GM04503 (cell line): ENCODE results near the gene TMEM45B.
"Not testable (repeated sequence)": the region's sequence is repeated elsewhere in the genome, so short reads cannot be mapped to it uniquely, and the experiment has no call there.

Experiments
- DNase-seq: peaks from one replicate; pipeline ENCODE4 v3.0.0-alpha.2; 2012; ENCODE audit warnings: low read depth

Gene TMEM45B

DNA sequence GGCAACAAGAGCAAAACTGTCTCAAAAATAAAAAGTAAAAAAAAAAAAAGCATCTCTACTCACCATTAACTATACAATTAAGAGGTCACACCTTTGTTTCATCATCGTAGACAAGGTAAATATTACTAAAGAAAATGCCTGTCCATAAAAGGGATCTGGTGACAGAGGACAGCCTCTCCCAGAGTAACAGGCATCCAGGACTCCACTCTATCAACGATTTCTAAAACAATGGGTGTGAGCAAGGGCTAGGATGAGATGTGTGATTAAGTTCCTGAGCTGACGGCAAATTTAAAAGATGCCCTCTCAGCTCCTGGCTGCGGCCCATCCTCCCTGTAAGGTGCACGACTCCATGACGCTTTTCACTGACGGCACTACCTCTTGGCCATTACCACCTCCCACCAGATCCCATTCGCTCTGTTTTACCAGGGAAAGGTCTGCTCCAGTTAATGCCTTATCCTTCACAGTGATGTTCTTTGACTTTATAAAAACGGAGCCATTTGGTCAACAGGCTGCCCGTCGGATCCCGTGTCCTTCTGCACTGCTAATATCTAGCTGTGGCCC lies 2.3 kb upstream of the TMEM45B start:
- no peak for DNase-seq

DNA sequence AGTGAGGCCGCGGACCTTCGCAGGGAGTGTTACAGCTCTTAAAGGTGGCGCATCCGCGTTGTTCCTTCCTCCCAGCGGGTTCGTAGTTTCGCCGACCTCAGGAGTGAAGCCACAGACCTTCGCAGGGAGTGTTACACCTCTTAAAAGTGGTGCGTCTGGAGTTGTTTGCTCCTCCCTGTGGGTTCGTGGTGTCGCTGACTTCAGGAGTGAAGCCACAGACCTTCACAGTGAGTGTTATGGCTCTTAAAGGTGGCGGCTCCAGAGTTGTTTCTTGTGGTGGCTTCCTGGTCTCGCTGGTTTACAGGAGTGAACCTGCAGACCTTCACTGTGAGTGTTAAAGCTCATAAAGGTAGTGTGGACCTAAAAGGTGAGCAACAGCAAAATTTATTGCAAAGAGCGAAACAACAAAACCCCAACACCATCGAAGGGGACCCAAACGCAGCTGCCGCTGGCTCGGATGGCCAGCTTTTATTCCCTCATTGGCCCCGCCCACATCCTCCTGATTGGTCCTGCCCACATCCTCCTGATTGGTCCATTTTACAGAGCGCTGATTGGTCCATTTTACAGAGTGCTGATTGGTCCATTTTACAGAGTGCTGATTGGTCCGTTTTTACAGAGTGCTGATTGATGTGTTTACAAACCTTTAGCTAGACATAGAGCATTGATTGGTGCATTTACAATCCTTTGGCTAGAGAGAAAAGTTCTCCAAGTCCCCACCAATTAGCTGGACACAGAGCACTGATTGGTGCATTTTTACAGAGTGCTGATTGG lies 1.2 kb upstream of the TMEM45B start:
- no peak for DNase-seq

DNA sequence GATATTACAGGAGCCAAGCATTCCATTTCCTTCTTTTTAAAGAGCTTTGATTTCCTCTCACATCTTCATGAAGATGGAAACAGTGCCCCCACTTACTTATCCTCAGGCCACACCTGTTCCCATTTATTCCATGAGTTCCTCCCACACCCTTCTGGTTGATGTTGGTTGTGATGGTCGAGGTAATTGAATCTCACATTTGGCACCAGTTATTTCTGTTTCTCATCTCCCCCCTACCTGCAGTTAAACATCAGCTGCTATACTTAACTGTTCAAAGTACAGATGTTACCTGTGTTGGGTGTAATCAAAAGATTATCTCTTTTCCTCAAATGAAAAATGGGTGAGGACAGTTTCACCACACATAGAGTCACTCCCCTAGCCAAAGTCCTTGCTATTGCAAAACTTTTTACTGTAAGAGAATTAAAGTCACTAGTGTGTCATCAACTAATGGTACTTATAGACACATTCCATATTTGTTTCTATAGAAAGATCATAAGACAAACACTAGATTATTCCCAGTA lies 1.9 kb downstream of the TMEM45B start:
- no peak for DNase-seq

DNA sequence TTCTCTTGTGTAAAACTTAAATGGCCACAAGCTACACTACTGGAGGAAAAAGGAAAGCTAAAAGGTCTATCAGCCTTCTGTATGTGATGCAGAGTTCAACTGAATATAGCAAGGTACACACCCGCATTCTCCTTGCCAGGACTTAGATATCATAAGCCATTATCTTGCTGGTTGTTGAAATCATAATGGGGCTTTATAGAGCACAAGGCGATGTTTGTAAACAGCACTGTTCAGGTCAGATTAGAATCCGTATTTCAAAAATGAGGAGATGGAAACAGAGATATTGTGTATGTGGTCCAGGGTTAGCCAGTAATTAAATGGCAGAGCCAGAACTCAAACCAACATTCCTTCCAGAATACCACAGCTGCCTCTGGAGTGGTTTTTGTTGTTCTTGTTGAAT lies 2.6 kb downstream of the TMEM45B start:
- DNase-seq, result not testable (repeated sequence)

DNA sequence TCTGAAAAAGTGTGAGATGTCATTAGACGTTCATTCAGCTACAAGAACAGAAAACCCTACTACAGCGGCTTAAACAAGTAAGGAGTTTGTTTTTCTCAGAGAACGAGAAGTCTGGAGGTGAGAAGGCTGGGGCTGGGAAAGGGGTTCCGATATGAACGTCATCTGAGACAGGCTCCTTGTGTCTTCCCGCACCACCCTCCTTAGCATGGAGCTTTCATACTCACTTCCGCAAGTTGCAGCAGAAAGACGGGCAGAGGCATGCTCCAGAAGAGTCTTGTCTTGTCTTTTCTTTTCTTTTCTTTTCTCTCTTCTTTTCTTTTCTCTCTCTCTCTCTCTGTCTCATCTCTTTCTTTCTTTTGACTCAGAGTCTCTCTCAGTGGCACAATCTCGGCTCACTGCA lies 3.6 kb downstream of the TMEM45B start:
- no peak for DNase-seq

DNA sequence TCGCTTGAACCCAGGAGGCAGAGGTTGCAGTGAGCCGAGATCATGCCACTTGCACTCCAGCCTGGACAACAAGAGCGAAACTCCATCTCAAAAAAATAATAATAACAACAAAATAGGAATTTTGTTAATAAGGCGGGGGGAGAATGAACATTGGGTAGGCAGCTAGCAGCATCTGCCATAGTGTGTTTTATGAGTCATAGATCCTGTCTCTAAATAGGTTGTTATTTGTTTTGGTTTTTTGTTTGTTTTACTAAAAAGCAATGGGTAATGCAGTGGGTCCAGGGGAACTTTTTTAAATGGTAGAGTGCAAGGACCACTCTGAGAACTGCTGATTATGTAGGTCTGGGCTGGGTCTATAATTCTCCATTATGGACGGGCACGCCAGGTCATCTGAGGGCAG lies 4.6 kb downstream of the TMEM45B start:
- DNase-seq, result not testable (repeated sequence)

DNA sequence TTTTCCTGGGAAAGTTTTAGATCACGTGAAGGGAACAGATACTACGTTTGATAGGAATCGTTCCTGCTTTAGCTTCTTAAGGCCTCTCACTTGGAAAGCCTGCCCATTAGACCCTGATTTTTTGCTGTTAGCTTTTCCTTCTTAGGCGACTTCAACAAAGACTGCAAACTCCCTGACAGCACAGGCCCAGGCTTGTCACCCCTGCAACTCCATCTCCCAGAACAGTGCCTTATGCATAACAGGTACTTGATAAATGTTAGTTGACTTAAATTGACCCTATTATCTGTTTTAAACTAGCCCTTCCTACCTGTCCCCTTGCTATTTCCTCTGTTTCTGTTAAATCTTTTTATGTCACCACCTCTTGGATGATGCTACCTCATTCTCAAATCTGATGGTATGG lies 7.6 kb downstream of the TMEM45B start:
- not testable (repeated sequence) for DNase-seq

DNA sequence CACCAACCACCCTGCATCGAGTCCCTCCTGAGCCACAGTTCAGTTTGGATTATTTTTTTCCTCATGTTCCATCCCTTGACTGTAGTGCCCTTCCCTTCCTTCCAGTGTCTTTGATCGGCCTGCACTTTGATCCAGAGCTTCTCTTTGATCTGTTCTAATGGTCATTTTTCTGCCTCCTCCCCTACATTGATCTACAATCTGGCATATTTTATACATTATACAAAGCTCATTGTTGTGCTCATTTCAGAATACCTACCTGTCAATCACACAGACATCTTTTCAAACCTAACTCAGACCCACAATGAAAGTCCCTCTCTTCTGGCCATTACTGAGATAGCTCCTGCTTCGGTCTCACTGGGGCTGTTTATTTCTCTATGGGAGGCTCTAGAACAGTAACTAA lies 8.2 kb downstream of the TMEM45B start:
- not testable (repeated sequence) for DNase-seq

DNA sequence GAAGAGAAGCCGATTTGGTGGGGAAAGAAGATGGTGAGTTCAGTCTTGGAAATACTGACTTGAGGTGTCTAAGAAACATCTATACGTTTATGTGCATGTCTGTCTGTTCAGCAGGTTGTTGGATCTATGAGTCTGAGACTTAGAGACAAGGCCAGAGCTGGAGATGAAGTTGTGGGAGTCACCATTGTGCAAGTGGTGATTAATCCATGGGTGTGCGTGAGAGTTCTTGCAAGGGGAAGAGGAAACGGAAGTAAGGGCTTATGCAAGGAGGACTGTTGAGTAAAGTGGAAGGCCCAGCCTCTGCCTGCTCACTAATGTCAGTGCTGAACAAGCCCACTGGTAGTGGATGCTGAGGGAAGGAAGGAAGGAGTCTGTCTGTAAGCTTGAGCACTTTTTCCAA lies 9.7 kb downstream of the TMEM45B start:
- peak; percentile 2 for DNase-seq

DNA sequence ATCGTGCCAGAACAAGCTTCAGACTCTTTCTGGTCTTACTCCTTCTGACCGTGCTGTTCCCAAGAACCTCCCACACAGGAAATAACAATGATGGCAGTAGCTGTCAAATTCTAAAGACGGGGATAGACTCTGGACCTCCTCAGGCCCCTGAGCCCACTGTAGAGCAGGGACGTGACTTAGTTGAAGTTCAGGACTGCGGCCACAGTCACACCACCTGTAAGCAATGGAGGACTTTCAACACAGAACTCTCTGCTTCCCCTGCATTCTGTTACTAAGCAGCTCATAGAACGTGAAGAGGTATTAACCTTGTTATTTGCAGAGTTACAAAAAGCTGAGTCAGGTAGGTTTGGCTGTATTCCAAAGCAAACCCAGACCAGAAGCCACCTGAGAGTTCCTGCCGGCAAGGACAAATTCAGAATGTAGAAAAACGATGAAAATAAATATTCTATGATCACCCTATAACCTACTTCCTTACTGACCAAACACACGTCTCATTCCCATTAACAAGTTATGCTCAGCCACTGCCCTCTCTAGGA lies 12.7 kb downstream of the TMEM45B start:
- no peak for DNase-seq

DNA sequence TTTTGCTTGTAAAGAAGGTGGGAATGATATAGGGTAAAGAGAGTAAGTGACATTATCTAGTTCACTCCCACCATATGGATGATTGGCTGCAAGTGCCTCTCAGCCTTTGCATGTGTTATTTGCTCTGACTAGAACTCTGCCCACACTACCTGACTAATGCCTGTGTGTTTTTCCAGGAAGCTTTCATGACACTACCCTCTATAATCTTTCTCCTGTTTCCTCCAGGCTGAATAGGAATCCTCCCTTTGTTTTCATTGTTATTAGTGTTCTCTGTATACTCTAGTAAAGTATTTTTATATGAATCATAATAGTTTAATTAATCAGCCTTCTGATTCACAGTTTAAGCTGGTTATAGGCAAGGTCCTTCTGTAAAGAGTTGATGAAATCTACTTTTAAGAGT lies 13.8 kb downstream of the TMEM45B start:
- not testable (repeated sequence) for DNase-seq

DNA sequence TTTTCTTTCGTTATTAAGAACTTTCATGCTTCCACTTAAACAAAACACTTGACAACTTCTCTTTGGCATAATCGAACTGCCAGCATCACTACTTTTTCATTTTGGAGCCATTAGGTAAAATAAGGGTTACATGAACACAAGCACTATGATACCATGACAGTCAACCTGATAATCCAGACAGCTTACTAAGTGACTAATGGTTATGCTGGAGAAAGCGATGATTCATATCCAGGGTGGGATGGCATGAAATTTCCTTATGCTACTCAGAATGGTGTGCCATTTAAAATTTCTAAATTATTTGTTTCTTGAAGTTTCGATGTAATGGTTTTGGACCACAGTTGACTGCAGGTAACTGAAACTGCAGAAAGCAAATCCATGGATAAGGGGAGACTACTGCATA lies 15.6 kb downstream of the TMEM45B start:
- not testable (repeated sequence) for DNase-seq

DNA sequence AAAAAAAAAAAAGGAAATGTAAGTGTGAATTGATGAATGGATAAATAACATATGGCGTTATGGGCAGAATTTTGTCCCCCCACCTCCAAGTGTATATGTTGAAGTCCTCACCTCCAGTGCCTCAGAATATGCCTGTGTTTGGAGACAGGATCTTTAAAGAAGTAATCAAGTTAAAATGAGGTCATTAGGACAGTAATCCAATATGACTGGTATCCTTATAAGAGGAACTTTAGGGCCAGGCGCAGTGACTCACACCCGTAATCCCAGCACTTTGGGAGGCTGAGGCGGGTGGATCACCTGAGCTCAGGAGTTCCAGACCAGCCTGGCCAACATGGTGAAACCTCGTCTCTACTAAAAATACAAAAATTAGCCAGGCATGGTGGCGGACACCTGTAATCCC lies 17.6 kb downstream of the TMEM45B start:
- DNase-seq, result not testable (repeated sequence)

DNA sequence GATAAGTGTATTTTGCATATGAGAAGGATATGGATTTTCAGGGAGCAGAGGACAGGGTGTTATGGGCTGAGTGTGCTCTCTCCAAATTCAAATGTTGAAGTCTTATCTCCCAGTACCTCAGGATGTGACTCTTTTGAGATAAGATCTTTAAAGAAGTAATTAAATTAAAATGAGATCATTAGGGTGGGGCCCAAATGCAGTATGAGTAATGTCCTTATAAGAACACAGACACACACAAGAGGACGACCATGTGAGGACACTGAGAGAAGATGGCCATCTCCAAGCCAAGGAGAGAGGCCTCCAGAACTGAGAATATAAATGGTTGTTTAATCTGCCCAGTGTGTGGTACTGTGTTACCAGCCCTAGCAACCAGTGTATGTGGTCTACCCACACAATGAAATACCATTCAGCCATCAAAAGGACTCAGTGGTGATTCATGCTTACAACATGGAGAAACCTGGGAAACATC lies 20.8 kb downstream of the TMEM45B start:
- DNase-seq, result not testable (repeated sequence)

DNA sequence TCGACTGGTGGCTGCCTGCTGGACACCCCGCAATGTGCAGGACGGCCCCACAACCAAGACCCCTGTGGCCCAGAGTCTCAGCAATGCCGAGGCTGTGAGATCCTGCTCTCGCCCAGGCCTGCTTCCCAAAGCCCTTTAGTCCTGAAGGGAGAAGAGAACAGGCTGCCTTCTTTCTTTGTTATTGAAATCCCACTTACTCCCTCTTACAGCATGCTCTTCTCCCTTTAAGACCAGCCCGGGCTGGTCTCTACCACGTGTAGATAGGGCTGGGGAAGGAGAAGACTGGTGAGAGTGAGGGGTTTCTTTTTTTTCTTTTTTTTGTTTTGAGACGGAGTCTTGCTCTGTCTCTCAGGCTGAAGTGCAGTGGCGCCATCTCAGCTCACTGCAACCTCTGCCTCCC lies 21.3 kb downstream of the TMEM45B start:
- no peak for DNase-seq

DNA sequence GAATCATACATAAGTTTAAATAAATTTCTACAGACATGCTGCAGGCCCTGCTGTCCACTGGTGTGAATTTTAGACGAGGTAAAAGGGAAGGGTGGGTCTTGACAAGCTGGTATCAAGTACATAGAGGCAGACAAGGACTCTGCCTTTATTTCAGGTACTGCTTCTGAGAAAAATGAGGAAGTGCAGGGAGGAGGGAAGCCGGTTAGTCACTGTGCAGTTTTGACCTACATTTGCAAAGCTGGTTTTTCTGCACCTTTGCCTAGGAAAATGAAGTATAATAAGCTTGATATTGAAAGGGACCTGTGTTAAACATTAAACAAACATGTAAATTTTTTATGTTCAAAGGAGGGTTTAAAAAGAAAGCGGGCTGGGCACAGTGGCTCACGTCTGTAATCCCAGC lies 24.6 kb downstream of the TMEM45B start:
- no peak for DNase-seq

DNA sequence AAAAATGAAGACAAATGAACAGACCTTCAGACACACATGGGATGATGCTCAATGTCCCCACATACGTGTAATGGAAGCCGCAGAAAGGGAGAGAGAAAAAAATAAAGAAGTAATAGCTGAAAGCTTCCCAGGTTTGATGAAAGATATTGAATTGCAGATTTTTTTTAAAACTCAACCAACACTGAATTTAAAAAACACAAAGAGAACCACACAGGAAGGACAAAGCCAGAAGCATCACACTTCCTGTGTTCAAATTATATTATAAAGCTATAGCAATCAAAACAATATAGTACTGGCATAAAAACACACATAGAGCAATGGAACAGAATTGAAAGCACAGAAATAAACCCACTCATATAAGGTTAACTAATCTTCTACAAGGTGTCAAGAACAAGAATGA lies 26.5 kb downstream of the TMEM45B start:
- DNase-seq, result no peak

DNA sequence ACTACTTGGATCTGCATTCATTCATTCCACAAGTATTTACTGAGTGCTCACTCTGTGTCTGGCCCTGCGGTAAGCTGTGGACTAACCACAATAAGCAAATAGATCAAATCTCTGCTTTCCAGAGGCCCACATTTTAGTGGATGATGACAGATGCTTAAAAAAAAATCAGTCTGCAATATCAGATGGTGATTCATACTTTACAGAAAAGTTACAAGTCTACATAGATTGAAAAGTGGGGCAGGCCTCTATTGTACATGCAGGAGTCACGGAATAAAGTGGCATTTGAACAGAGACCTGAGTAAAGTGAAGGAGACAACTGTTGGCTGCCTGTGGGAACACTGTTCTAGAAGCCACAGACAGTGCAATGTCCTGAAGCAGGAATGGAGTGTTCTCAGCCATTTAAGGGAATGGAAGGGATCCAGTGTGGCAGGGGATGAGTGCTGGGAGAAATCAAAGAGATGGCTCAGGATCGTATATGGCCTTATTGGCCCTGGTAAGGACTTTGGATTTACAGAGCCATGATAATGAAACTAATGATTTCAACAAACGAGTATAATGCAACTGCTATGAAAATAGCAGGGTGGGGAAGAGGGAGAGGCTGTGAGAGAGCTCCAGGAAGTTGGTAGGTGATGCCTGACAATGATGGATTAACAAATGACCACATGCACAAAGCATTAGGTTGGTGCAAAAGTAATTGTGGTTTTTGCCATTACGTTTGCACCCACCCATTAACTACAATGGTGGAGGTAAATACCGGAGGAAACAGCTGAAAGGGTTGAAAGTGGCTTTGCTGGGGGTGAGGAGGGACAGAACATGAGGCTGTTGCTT lies 31.1 kb downstream of the TMEM45B start:
- peak; percentile 87 for DNase-seq

DNA sequence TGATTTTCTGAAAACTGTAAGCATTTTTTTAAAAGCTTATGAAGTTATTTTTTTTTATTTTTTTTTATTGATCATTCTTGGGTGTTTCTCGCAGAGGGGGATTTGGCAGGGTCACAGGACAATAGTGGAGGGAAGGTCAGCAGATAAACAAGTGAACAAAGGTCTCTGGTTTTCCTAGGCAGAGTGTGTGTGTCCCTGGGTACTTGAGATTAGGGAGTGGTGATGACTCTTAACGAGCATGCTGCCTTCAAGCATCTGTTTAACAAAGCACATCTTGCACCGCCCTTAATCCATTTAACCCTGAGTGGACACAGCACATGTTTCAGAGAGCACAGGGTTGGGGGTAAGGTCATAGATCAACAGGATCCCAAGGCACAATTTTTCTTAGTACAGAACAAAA lies 31.7 kb downstream of the TMEM45B start:
- DNase-seq, result not testable (repeated sequence)

DNA sequence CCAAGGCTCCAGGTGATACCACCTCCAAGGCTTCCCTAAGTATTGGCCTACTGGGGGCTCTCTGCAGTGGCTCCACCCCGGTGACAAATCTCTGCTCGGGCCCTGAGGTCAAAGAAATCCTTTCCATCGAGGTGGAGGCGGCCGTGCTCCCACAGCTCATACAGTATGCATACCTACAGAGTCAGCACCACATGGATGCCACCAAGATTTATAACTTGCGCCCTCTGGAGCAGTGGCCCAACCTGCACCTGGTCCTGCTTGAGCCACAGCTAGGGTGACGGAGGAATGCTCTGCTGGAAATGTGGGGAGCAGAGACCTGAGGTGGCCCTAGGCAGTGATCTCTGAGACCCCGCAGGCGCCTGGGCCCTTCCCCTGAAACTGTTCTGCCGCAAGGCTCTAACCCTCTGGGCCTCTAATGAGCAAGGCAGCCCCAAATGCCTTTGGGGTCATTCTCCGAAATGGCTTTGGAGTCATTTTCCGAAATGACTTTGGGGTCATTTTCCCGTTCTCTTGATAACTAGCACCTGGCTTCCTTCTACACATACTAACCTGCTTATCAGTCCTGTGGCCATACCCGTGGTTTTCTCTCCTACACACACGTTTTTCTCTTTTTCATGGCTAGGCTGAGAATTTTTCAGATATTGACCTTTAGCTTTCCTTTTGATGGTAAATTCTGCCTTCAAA lies 33.9 kb downstream of the TMEM45B start:
- DNase-seq, result no peak

DNA sequence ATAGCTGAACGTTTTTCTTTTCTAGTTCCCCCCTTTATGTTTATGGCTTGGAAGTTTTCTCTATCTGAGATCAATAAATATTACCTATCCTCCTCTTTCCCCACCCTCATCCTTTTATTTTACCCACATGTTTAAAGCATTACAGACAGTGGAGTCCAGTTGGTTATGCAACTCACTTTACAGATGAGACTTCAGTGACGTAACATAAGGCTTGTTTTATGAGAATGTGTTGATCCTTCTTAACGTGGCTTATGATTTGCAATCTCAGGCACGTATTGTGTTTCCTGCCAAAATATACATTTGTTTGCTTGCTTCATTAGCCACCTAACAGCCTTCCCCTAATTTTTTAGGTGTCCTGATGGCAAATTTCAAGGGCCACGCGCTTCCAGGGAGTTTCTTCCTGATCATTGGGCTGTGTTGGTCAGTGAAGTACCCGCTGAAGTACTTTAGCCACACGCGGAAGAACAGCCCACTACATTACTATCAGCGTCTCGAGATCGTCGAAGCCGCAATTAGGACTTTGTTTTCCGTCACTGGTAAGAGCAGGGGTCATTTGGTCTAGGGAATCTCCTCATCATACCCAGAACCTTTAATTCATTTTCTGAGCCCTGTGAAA lies 36.6 kb downstream of the TMEM45B start:
- DNase-seq, result no peak
